ENCODE results near the gene ADRA2C. TPM values are rescaled to one million over a fixed set of nuclear protein-coding genes. Genes with fewer than 3 reads are reported as not detected.

The ADRA2C gene
- total RNA-seq, 1 donor from 2014 or later, result 17.2 TPM

- Histone ChIP-seq H3K27me3 (peaks cover 6% of the 10 kb centered on the region), H3K4me1 (peaks cover 6% of the 10 kb centered on the region), H3K9me3 (no peaks in the 10 kb centered on the region), H3K36me3 (no peaks in the 10 kb centered on the region), H3K27ac (no peak overlapping the region), H3K4me3 (no peak overlapping the region)
- intact Hi-C loops (cut with DNase I), result no loop called here
- DNase-seq (ENCODE audit: extremely low spot score in 2 of 2), result no peak
- TF ChIP-seq, protein P1, sequence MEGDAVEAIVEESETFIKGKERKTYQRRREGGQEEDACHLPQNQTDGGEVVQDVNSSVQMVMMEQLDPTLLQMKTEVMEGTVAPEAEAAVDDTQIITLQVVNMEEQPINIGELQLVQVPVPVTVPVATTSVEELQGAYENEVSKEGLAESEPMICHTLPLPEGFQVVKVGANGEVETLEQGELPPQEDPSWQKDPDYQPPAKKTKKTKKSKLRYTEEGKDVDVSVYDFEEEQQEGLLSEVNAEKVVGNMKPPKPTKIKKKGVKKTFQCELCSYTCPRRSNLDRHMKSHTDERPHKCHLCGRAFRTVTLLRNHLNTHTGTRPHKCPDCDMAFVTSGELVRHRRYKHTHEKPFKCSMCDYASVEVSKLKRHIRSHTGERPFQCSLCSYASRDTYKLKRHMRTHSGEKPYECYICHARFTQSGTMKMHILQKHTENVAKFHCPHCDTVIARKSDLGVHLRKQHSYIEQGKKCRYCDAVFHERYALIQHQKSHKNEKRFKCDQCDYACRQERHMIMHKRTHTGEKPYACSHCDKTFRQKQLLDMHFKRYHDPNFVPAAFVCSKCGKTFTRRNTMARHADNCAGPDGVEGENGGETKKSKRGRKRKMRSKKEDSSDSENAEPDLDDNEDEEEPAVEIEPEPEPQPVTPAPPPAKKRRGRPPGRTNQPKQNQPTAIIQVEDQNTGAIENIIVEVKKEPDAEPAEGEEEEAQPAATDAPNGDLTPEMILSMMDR (IDR thresholded peaks at IDR 0.05), result no peak
- TF ChIP-seq POLR2A (IDR thresholded peaks at IDR 0.05), result no peak
These were observed 25.9 kb upstream of the ADRA2C start for GRCh38 chr4:3740256-3740655.

DNA sequence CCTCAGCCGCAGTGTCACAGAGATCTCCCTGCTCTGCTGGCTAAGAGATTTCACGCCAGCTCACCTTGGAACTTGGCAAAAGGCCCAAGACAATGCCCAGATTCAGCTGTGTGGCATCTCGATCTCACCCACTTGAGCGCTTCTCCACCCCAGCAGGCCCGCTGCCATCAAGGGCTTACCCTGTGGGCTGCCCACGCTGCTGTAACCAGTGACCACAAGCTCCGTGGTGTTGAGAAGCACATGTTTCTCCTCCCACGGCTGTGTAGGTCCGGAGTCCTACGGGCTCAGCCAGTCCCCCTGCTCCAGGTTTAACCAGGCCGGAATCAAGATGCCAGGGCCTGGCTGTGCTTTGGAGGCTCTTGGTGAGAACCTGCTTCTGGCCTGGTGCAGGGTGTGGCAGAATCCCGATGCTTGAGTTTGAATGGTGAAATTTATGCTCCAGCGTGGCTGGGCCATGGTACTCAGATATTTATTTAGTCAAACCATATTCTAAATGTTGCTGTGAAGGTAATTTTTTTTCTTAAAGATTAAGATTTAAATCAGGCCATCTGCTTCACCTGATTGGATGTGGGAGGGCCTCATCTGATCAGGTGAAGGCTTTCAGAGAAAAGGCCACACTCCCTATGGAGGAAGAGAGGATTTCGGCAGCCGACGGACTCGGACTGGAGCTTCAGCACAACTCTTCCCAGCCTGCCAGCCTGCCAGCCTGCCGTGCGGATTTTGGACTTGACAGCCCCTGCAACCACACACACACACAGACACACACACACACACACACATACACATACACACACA, 24.8 kb upstream of the ADRA2C start:
- peaks cover 6% of the 10 kb centered on the region for H3K27me3 ChIP-seq
- intact Hi-C loops (cut with DNase I), result no loop called here
- TF ChIP-seq POLR2A (IDR thresholded peaks at IDR 0.05), result no peak
- TF ChIP-seq POLR2AphosphoS5 (IDR thresholded peaks at IDR 0.05; ENCODE audit: insufficient read depth in 1 of 2, low read depth in 1 of 2), result no peak
- TF ChIP-seq, protein P1 (IDR thresholded peaks at IDR 0.05), result no peak

GRCh38 chr4:3742610-3743009, 23.6 kb upstream of the ADRA2C start:
- H3K27me3 ChIP-seq, result peaks cover 6% of the 10 kb centered on the region
- H3K9me3 ChIP-seq, result no peaks in the 10 kb centered on the region
- DNase-seq (ENCODE audit: extremely low spot score in 2 of 2), result no peak
- intact Hi-C loops (cut with DNase I), result no loop called here
- no peaks in the 10 kb centered on the region for H3K36me3 ChIP-seq
- no peak overlapping the region for H3K27ac ChIP-seq
- H3K4me1 ChIP-seq, result peaks cover 7% of the 10 kb centered on the region
- TF ChIP-seq, protein P1 (IDR thresholded peaks at IDR 0.05), result no peak
- TF ChIP-seq POLR2AphosphoS5 (IDR thresholded peaks at IDR 0.05; ENCODE audit: insufficient read depth in 1 of 2, low read depth in 1 of 2), result no peak
- no peak for TF ChIP-seq POLR2A (IDR thresholded peaks at IDR 0.05)
- no peak overlapping the region for H3K4me3 ChIP-seq

More for the DNA sequence above, 24.8 kb upstream of the ADRA2C start:
- no peaks in the 10 kb centered on the region for H3K36me3 ChIP-seq
- H3K4me1 ChIP-seq, result peaks cover 7% of the 10 kb centered on the region
- DNase-seq (ENCODE audit: extremely low spot score in 2 of 2), result no peak
- no peaks in the 10 kb centered on the region for H3K9me3 ChIP-seq
- H3K4me3 ChIP-seq, result no peak overlapping the region
- no peak overlapping the region for H3K27ac ChIP-seq

GRCh38 chr4:3744232-3744631, 22.0 kb upstream of the ADRA2C start:
- H3K27me3 ChIP-seq, result peaks cover 6% of the 10 kb centered on the region
- intact Hi-C loops (cut with DNase I), result no loop called here

DNA sequence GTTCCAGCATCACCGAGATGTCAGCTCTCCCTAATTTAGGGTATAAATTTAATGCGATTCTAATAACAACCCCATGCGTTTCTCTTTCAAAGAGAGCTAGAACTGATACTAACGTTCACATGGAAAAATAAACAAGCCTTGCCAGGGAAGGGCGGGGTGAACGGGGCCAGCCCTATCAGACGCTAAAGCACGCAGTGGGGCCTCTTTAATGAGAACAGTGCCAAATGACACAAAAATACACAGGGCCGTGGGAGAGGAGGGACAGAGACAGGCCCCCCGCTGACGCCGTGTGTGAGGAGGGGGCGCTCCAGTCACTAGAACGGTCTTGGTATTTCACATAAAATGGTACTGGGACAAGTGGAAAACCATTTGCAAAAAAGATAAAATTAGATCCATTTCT, 21.3 kb upstream of the ADRA2C start:
- H3K4me3 ChIP-seq, result no peak overlapping the region
- intact Hi-C loops (cut with DNase I), result no loop called here

More at GRCh38 chr4:3744232-3744631, 22.0 kb upstream of the ADRA2C start:
- H3K27ac ChIP-seq, result no peak overlapping the region
- H3K4me1 ChIP-seq, result peaks cover 7% of the 10 kb centered on the region
- TF ChIP-seq, protein P1 (IDR thresholded peaks at IDR 0.05), result no peak
- H3K4me3 ChIP-seq, result no peak overlapping the region
- H3K9me3 ChIP-seq, result no peaks in the 10 kb centered on the region
- no peak for DNase-seq (ENCODE audit: extremely low spot score in 2 of 2)
- H3K36me3 ChIP-seq, result no peaks in the 10 kb centered on the region

More for the DNA sequence above, 21.3 kb upstream of the ADRA2C start:
- Histone ChIP-seq H3K9me3 (no peaks in the 10 kb centered on the region), H3K27me3 (peaks cover 6% of the 10 kb centered on the region), H3K4me1 (peaks cover 7% of the 10 kb centered on the region), H3K36me3 (no peaks in the 10 kb centered on the region), H3K27ac (no peak overlapping the region)
- TF ChIP-seq, protein P1 (IDR thresholded peaks at IDR 0.05), result no peak
- TF ChIP-seq POLR2A (IDR thresholded peaks at IDR 0.05) (no peak), POLR2AphosphoS5 (IDR thresholded peaks at IDR 0.05; ENCODE audit: insufficient read depth in 1 of 2, low read depth in 1 of 2) (no peak)
- no peak for DNase-seq (ENCODE audit: extremely low spot score in 2 of 2)
